ENCODE data around the gene OPALIN.

- TF ChIP-seq CTCF (IDR thresholded peaks at IDR 0.05) (no peak), POLR2AphosphoS5 (IDR thresholded peaks at IDR 0.05; ENCODE audit: low read depth, low read length) (no peak), REST (IDR thresholded peaks at IDR 0.05; ENCODE audit: insufficient read depth in 1 of 2, low read depth in 2 of 2, low read length in 1 of 2) (no peak), TCF7L2 (IDR thresholded peaks at IDR 0.05; ENCODE audit: low read depth, low read length) (no peak)
These were observed 14.6 kb downstream of the OPALIN start for GRCh38 chr10:96344178-96344577.

All from Panc1 (cell line).